ENCODE data around the gene MED28.

DNA sequence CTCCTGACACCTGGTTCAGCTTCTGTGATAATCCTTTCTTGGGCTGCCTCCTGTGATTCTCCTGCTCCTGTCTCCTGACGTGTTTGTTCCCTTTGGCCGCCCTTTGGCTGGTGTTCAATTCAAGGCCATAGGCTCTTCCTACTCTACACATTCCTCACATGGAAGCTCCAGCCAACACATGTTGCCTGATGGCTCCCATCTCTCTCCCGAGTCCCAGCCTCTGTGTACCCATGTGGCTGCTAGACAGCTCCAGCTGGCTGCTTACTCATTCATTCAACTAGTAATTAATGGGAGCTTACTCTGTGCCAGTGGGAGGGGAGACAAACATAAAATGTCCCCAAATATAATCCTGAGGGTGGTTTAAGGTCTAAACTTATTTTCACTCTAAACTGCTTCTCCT, 9.2 kb upstream of the MED28 start:
- TF ChIP-seq POLR2A (IDR thresholded peaks at IDR 0.05), result no peak
- TF ChIP-seq, protein P1, sequence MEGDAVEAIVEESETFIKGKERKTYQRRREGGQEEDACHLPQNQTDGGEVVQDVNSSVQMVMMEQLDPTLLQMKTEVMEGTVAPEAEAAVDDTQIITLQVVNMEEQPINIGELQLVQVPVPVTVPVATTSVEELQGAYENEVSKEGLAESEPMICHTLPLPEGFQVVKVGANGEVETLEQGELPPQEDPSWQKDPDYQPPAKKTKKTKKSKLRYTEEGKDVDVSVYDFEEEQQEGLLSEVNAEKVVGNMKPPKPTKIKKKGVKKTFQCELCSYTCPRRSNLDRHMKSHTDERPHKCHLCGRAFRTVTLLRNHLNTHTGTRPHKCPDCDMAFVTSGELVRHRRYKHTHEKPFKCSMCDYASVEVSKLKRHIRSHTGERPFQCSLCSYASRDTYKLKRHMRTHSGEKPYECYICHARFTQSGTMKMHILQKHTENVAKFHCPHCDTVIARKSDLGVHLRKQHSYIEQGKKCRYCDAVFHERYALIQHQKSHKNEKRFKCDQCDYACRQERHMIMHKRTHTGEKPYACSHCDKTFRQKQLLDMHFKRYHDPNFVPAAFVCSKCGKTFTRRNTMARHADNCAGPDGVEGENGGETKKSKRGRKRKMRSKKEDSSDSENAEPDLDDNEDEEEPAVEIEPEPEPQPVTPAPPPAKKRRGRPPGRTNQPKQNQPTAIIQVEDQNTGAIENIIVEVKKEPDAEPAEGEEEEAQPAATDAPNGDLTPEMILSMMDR (IDR thresholded peaks at IDR 0.05), result no peak

Data from stomach (tissue), 4 donors.